ENCODE measurements around the gene FBXO2. TPM values are rescaled to one million over a fixed set of nuclear protein-coding genes. Genes with fewer than 3 reads are reported as not detected.
A peak's percentile ranks its signal among the peaks of the same experiment; 100 is the strongest.

Gene FBXO2
- polyA plus RNA-seq, 1 donor (not counting 4 experiments of a cell fraction or from before 2014, with no cell fraction given) = 42.2 TPM

DNA sequence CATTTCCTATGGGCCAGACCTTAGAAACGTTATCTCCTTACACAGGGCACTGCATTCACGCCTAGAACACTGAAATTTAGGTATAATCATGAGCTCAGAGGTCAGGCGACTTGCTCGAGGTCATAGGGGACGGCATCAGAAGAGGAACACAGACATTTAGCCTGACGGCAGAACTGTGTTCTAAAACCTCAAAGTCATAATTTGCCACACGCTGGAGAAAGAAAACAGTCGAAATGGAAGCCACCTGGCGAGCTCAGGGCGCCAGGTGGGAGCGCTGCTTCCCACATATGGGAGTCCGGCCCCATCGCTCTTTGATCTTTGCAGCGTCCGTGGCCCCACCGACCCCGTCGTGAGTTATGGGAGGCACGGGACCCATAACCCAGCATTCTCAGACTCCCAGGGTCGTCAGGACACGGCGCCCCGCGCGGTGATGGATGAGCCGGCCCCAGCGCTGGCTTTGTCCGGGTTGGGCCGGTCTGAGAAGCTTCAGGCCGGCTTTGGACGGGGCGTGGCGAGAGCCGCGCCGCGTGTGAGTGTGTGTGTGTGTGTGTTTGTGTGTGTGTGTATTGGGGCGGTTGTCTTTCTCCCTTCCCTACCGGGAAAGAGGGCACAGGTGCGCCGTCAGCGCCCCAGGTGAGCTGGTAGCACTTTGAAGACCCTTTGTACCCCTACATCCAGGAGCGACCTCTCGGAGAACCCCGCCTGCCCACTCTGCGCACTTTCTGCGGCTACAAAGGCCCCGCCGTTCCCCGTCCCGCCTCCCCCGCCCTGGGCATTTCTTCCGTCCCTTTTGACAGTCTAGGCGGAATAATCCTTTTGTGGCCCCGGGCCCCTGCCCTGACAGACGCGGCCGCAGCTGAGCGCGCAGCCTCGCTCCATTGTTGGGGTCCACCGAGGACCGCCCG lies 36.4 kb upstream of the FBXO2 start:
- no peaks in the 10 kb centered on the region for H3K9me3 ChIP-seq (ENCODE audit: control insufficient read depth, low read depth, low read length)
- no peak for DNase-seq (ENCODE audit: low read depth, low spot score)
- H3K79me2 ChIP-seq (ENCODE audit: control insufficient read depth, insufficient read depth, low read length) = no peaks in the 10 kb centered on the region
- H3K36me3 ChIP-seq (ENCODE audit: control insufficient read depth in 2 of 2, extremely low read depth in 1 of 2, insufficient read depth in 2 of 2, low read length in 2 of 2) = no peaks in the 10 kb centered on the region
- no peak overlapping the region for H3K4me3 ChIP-seq (ENCODE audit: control insufficient read depth in 2 of 3, extremely low read depth in 1 of 3, insufficient read depth in 2 of 3, low read depth in 1 of 3, low read length in 3 of 3)
- H3K9me1 ChIP-seq (ENCODE audit: control insufficient read depth, extremely low read depth, insufficient read depth, low read length) = no peaks in the 10 kb centered on the region
- FAIRE-seq = no peak
- H2AFZ ChIP-seq (ENCODE audit: control insufficient read depth, low read length) = no peak overlapping the region
- H3K27ac ChIP-seq (ENCODE audit: control insufficient read depth, insufficient read depth, low read length) = no peak overlapping the region
- TF ChIP-seq, protein P1, sequence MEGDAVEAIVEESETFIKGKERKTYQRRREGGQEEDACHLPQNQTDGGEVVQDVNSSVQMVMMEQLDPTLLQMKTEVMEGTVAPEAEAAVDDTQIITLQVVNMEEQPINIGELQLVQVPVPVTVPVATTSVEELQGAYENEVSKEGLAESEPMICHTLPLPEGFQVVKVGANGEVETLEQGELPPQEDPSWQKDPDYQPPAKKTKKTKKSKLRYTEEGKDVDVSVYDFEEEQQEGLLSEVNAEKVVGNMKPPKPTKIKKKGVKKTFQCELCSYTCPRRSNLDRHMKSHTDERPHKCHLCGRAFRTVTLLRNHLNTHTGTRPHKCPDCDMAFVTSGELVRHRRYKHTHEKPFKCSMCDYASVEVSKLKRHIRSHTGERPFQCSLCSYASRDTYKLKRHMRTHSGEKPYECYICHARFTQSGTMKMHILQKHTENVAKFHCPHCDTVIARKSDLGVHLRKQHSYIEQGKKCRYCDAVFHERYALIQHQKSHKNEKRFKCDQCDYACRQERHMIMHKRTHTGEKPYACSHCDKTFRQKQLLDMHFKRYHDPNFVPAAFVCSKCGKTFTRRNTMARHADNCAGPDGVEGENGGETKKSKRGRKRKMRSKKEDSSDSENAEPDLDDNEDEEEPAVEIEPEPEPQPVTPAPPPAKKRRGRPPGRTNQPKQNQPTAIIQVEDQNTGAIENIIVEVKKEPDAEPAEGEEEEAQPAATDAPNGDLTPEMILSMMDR (optimal IDR thresholded peaks at IDR 0.05 in 1 of 3, IDR thresholded peaks at IDR 0.05 in 1 of 3, conservative IDR thresholded peaks at IDR 0.05 in 1 of 3; ENCODE audit: extremely low read depth in 1 of 3, insufficient read depth in 2 of 3, low read length in 3 of 3) = no peak
- TF ChIP-seq EZH2 (IDR thresholded peaks at IDR 0.05; ENCODE audit: low read length) = peak; percentile 91
- H3K4me2 ChIP-seq (ENCODE audit: control insufficient read depth, extremely low read depth, insufficient read depth, low read depth, low read length) = peak overlapping the region; percentile 48
- dilution Hi-C loops (cut with MboI; ENCODE audit: extremely low pct_ligation_motif_present, low sequenced_read_pairs) = no loop called here
- H3K9ac ChIP-seq (ENCODE audit: control insufficient read depth, extremely low read depth, insufficient read depth, low read length) = no peak overlapping the region
- H4K20me1 ChIP-seq (ENCODE audit: control insufficient read depth, extremely low read depth, insufficient read depth, low read length) = no peaks in the 10 kb centered on the region
- H3K27me3 ChIP-seq (ENCODE audit: control insufficient read depth, extremely low read depth, insufficient read depth, low read length) = peaks cover 59% of the 10 kb centered on the region
- H3K4me1 ChIP-seq (ENCODE audit: control insufficient read depth, extremely low read depth, insufficient read depth, low read length) = peaks cover 14% of the 10 kb centered on the region

DNA sequence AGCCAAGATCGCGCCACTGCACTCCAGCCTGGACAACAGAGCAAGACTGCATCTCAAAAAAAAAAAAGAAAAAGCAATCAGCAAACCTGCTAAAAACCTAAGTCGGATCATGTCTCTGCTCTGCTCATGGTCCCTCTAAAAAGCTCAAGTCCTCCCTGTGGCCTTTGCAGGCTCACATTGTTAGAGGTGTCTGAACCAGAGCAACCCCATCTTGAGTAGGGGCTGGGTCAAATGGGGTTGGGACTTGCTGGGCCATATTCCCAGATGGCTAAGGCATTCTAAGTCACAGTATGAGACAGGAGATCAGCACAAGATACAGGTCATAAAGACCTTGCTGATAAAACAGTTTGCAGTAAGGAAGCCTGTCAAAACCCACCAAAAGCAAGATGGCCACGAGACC lies 34.3 kb upstream of the FBXO2 start:
- Histone ChIP-seq H3K9me3 (ENCODE audit: control insufficient read depth, low read depth, low read length) (no peaks in the 10 kb centered on the region), H4K20me1 (ENCODE audit: control insufficient read depth, extremely low read depth, insufficient read depth, low read length) (no peaks in the 10 kb centered on the region), H3K4me1 (ENCODE audit: control insufficient read depth, extremely low read depth, insufficient read depth, low read length) (peaks cover 13% of the 10 kb centered on the region), H3K79me2 (ENCODE audit: control insufficient read depth, insufficient read depth, low read length) (no peaks in the 10 kb centered on the region), H3K27ac (ENCODE audit: control insufficient read depth, insufficient read depth, low read length) (no peak overlapping the region), H3K27me3 (ENCODE audit: control insufficient read depth, extremely low read depth, insufficient read depth, low read length) (peaks cover 54% of the 10 kb centered on the region), H3K36me3 (ENCODE audit: control insufficient read depth in 2 of 2, extremely low read depth in 1 of 2, insufficient read depth in 2 of 2, low read length in 2 of 2) (no peaks in the 10 kb centered on the region), H3K4me2 (ENCODE audit: control insufficient read depth, extremely low read depth, insufficient read depth, low read depth, low read length) (no peak overlapping the region), H3K9ac (ENCODE audit: control insufficient read depth, extremely low read depth, insufficient read depth, low read length) (no peak overlapping the region), H3K9me1 (ENCODE audit: control insufficient read depth, extremely low read depth, insufficient read depth, low read length) (no peaks in the 10 kb centered on the region), H3K4me3 (ENCODE audit: control insufficient read depth in 2 of 3, extremely low read depth in 1 of 3, insufficient read depth in 2 of 3, low read depth in 1 of 3, low read length in 3 of 3) (no peak overlapping the region), H2AFZ (ENCODE audit: control insufficient read depth, low read length) (no peak overlapping the region)
- FAIRE-seq (no peak), DNase-seq (ENCODE audit: low read depth, low spot score) (no peak)
- dilution Hi-C loops (cut with MboI; ENCODE audit: extremely low pct_ligation_motif_present, low sequenced_read_pairs) = no loop called here
- TF ChIP-seq, protein P1 (optimal IDR thresholded peaks at IDR 0.05 in 1 of 3, IDR thresholded peaks at IDR 0.05 in 1 of 3, conservative IDR thresholded peaks at IDR 0.05 in 1 of 3; ENCODE audit: extremely low read depth in 1 of 3, insufficient read depth in 2 of 3, low read length in 3 of 3) = no peak
- TF ChIP-seq EZH2 (IDR thresholded peaks at IDR 0.05; ENCODE audit: low read length) = no peak

Measured in keratinocyte (primary cell).